Measurements from ENCODE around the gene PHACTR2. TPM values are rescaled to one million over a fixed set of nuclear protein-coding genes. Genes with fewer than 3 reads are reported as not detected.

PHACTR2 gene
- total RNA-seq, 1 experiment from 2014 or later: 27.6 TPM

DNA sequence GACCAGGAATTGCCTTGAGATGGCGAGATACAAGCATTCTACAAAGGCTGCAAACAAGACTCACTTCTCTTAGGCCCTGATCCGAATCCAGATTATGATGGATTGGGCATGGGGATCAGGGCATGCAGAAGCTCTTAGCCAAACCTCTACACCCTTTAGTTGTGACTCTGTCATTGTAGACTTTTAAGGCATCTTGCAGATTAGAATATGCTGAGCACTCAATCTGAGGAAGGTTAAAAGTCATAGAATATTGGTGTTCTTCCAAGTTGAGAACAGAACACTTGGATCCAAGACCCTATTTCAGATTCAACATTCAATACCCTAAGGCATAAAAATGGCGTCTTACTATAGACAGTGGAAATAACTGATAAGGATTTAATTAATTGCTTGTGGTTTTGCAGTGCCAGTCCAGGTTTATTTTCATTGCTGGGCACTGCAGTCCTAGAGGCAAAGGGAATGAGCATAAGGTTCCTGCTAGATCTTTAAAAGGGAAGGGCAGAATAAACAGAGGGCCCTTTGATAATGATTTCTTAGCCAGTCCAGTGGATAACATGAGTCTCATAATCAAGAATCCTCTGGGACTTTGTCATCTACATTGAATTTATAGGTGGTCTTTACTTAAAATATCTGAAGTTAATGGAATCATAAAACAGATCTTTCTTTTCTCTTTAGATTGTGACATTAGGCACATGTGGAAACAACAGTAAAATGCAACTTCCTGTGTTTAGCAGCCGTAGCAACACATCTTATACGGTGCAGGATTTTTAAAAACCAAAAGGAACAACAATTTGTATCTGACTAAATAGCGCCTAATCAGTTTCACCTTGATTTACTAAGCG, 17.6 kb downstream of the PHACTR2 start:
- H3K9me2 ChIP-seq (ENCODE audit: insufficient read depth): no peaks in the 10 kb centered on the region
- intact Hi-C loops (cut with micrococcal nuclease): no loop called here
- H3K79me2 ChIP-seq (ENCODE audit: insufficient read depth, low read length): no peaks in the 10 kb centered on the region
- H3K9ac ChIP-seq (ENCODE audit: low read length): no peak overlapping the region
- no peaks in the 10 kb centered on the region for H3K36me3 ChIP-seq (ENCODE audit: control insufficient read depth in 1 of 2, insufficient read depth in 2 of 2, low read length in 2 of 2)
- no TSS peak for BruUV-seq (replicated peaks)
- 0 out of 4 replicates have a peak, but pooled peaks cover 0 to 6% of the 10 kb centered on the region in 2 experiments for H3K4me1 ChIP-seq (ENCODE audit: control insufficient read depth in 1 of 2, insufficient read depth in 2 of 2, low read length in 2 of 2)
- ChIA-PET POLR2A (no interaction called here), RAD21 (ENCODE audit: low non-redundant PET in 1 of 2, low total read pairs in 2 of 2, uncharacterized antibody in 2 of 2, unreplicated experiment in 2 of 2) (no interaction called here), CTCF (no interaction called here)
- no peak overlapping the region for H3K27ac ChIP-seq (ENCODE audit: low read depth, low read length)
- H3K27me3 ChIP-seq (ENCODE audit: insufficient read depth, low read length): no peaks in the 10 kb centered on the region
- DNase-seq (ENCODE audit: low read depth, low spot score): no peak
- TF ChIP-seq REST (IDR thresholded peaks at IDR 0.05; ENCODE audit: low read depth) (no peak), EZH2 (IDR thresholded peaks at IDR 0.05) (no peak), ZFX (IDR thresholded peaks at IDR 0.05) (no peak), SP1 (IDR thresholded peaks at IDR 0.05; ENCODE audit: low read depth) (no peak), EZH2phosphoT487 (IDR thresholded peaks at IDR 0.05; ENCODE audit: borderline replicate concordance) (no peak), RAD21 (IDR thresholded peaks at IDR 0.05; ENCODE audit: low read depth) (no peak), FOSL1 (IDR thresholded peaks at IDR 0.05; ENCODE audit: low read depth) (no peak), SRF (IDR thresholded peaks at IDR 0.05; ENCODE audit: low read depth) (no peak), CTCF (IDR thresholded peaks at IDR 0.05 in 2 of 3, conservative IDR thresholded peaks at IDR 0.05 in 1 of 3; ENCODE audit: borderline replicate concordance in 1 of 3, insufficient read depth in 1 of 3, low read depth in 2 of 3, low read length in 2 of 3) (no peak), CEBPB (IDR thresholded peaks at IDR 0.05; ENCODE audit: low read depth) (no peak), ELF1 (IDR thresholded peaks at IDR 0.05; ENCODE audit: borderline replicate concordance, low read depth) (no peak), MAX (IDR thresholded peaks at IDR 0.05) (no peak), EGR1 (IDR thresholded peaks at IDR 0.05; ENCODE audit: low read depth) (no peak), CBX3 (IDR thresholded peaks at IDR 0.05; ENCODE audit: low read depth) (no peak), TCF7L2 (IDR thresholded peaks at IDR 0.05; ENCODE audit: borderline replicate concordance, extremely low read depth, insufficient read depth, insufficient read length) (no peak), SIN3A (IDR thresholded peaks at IDR 0.05; ENCODE audit: low read depth) (no peak), YY1 (IDR thresholded peaks at IDR 0.05; ENCODE audit: extremely low read depth, insufficient replicate concordance, low read depth, low read length) (no peak)
- TF ChIP-seq, protein P1, sequence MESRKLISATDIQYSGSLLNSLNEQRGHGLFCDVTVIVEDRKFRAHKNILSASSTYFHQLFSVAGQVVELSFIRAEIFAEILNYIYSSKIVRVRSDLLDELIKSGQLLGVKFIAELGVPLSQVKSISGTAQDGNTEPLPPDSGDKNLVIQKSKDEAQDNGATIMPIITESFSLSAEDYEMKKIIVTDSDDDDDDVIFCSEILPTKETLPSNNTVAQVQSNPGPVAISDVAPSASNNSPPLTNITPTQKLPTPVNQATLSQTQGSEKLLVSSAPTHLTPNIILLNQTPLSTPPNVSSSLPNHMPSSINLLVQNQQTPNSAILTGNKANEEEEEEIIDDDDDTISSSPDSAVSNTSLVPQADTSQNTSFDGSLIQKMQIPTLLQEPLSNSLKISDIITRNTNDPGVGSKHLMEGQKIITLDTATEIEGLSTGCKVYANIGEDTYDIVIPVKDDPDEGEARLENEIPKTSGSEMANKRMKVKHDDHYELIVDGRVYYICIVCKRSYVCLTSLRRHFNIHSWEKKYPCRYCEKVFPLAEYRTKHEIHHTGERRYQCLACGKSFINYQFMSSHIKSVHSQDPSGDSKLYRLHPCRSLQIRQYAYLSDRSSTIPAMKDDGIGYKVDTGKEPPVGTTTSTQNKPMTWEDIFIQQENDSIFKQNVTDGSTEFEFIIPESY (IDR thresholded peaks at IDR 0.05; ENCODE audit: extremely low read depth, insufficient replicate concordance, low read length): no peak
- H2AFZ ChIP-seq (ENCODE audit: low read depth, low read length, poor library complexity, severe bottlenecking): no peak overlapping the region
- ATAC-seq: no peak
- H3K4me3 ChIP-seq (replicated peaks in 1 of 2; ENCODE audit: low read depth in 1 of 2, low read length in 2 of 2): no peak overlapping the region
- H4K20me1 ChIP-seq (ENCODE audit: insufficient read depth): no peaks in the 10 kb centered on the region
- H3K4me2 ChIP-seq (ENCODE audit: low read length): no peak overlapping the region
- no peaks in the 10 kb centered on the region for H3K9me3 ChIP-seq (ENCODE audit: control insufficient read depth in 1 of 2, insufficient read depth in 1 of 2, low read depth in 1 of 2, low read length in 2 of 2)
